Kidney epithelial cell (primary cell): Measurements from ENCODE around the gene NR1I2. TPM values are rescaled to one million over a fixed set of nuclear protein-coding genes. Genes with fewer than 3 reads are reported as not detected.

Experiments
- DNase-seq: peaks from one replicate; pipeline ENCODE4 v3.0.0-alpha.2; 2010; ENCODE audit warnings: low read depth
- H3K27me3 ChIP-seq: 2 replicates; pipeline ENCODE4 v1.6.0; 2011; ENCODE audit warnings: low read length; ENCODE audit not compliant: control insufficient read depth, insufficient read depth
- H3K36me3 ChIP-seq: 2 replicates; pipeline ENCODE4 v1.5.1; 2011; ENCODE audit warnings: low read length; ENCODE audit not compliant: control insufficient read depth, insufficient read depth
- H3K4me3 ChIP-seq: 2 replicates; pipeline ENCODE4 v1.5.1; 2011; ENCODE audit warnings: low read depth, mild to moderate bottlenecking, control low read depth, low read length
- CTCF ChIP-seq: IDR thresholded peaks from 2 replicates; pipeline ENCODE4 v1.5.1; 2011; ENCODE audit warnings: mild to moderate bottlenecking, moderate library complexity, low read length, control low read depth, inconsistent platforms; ENCODE audit not compliant: insufficient read depth, poor library complexity, severe bottlenecking
- total RNA-seq: library from RNA; depleted of rRNA; stranded (reverse); fragments of >200 nt; gene quantifications from 2 replicates; pipeline ENCODE4 v1.2.3, GENCODE V29; 2015

NR1I2 gene
- total RNA-seq, 1 donor from 2014 or later: 0.79 TPM

GRCh38 chr3:119834754-119835370, 53.0 kb downstream of the NR1I2 start:
- TF ChIP-seq CTCF: no peak
- Histone ChIP-seq H3K27me3 (no peaks in the 10 kb centered on the region), H3K36me3 (no peaks in the 10 kb centered on the region), H3K4me3 (no peak overlapping the region)
- DNase-seq: no peak

DNA sequence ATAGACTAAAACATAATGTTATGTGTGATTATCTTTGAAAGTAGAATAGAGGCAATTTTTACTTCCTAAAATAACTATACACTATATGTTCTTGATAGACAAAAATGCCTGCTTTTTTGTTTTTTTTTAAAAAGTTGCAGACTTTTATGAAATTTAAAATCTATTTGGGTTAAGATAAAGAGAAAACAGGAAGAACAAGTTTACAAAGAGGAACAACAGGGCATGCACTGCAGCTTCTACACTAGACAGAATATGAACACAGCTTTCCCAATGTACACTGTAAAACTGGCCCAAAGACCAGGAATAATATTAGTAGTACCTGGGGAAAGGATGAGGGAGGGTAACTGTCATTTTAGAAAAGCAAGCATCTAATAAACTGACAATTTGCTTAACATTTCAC, 53.7 kb downstream of the NR1I2 start:
- Histone ChIP-seq H3K4me3 (no peak overlapping the region), H3K36me3 (no peaks in the 10 kb centered on the region), H3K27me3 (no peaks in the 10 kb centered on the region)
- no peak for DNase-seq
- no peak for TF ChIP-seq CTCF

DNA sequence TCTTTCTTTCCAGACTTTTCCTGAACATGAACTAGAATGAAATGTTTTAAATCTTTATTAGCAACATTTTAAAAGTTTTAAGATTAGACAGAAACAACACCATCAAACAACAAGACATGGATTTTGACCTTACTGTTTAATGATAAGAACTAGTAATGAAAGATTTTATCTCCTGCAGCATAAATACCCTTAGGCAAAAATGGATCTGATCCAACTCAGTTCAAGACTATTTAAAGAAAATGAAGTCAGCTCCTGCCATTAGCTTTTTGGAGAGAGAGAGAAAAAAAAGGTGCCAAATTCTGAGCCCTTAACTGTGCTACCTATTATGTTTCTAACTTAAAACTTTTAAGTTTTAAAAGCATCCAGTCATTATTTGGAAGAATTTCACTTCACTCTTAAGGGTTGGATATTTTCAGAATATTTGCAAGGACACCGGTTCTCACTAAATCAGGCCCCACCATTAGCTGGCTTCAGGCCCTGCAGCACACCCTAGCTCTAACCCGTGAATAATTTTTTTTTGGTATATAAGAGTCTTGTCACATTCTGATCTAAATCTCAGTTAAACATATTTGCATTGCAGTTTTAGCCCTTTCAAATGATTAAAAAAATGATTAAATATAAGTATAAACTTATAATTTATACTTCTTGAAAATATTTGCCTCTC, 60.0 kb downstream of the NR1I2 start:
- no peak for TF ChIP-seq CTCF
- Histone ChIP-seq H3K27me3 (no peaks in the 10 kb centered on the region), H3K36me3 (no peaks in the 10 kb centered on the region), H3K4me3 (no peak overlapping the region)
- DNase-seq: no peak

GRCh38 chr3:119849126-119849525, 67.2 kb downstream of the NR1I2 start:
- Histone ChIP-seq H3K36me3 (no peaks in the 10 kb centered on the region), H3K27me3 (no peaks in the 10 kb centered on the region), H3K4me3 (no peak overlapping the region)
- TF ChIP-seq CTCF: no peak
- no peak for DNase-seq

DNA sequence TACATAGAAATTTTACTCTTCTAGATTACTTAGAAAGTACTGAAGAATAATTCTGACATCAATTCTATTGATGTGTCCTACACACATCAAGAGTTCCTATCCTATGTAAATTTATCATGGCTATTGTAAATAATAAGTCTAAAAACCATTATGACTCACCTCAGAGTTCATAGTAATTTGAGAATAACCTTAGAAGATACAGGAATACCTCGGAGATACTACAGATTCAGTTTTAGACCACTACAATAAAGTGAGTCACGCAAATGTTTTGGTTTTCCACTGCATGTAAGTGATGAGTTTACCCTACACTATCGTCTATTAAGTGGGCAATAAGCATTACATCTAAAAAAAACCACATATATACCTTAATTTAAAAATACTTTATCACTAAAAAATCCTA, 74.8 kb downstream of the NR1I2 start:
- Histone ChIP-seq H3K27me3 (no peaks in the 10 kb centered on the region), H3K36me3 (no peaks in the 10 kb centered on the region), H3K4me3 (no peak overlapping the region)
- DNase-seq: no peak
- no peak for TF ChIP-seq CTCF

DNA sequence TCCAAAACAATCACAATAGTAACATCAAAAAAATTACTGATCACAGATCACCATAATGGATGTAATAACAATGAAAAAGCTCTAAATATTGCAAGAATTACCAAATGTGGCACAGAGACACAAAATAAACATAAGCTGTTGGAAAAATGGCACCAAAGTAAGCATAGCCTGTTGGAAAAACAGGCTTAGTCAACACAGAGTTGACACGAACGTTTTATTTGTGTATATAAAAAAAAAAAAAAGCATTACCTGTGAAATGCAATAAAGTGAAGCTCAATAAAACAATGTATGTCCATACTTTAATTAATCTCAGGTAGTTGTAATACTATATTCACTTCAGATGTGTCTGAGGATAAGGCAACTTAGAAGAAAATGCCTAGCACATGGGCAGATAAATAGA, 77.1 kb downstream of the NR1I2 start:
- no peak overlapping the region for H3K4me3 ChIP-seq
- H3K27me3 ChIP-seq: no peaks in the 10 kb centered on the region
- no peak for TF ChIP-seq CTCF
- no peak for DNase-seq
- H3K36me3 ChIP-seq: no peaks in the 10 kb centered on the region
